K562 (cell line): Measurements from ENCODE around the gene BLOC1S4. TPM values are rescaled to one million over a fixed set of nuclear protein-coding genes. Genes with fewer than 3 reads are reported as not detected.

Experiments used
- ARHGAP35 ChIP-seq: fragments of 450-650 bp; IDR thresholded peaks from 2 replicates; pipeline ENCODE4 v1.6.1; 2018; ENCODE audit not compliant: partially characterized antibody
- ATF4 ChIP-seq: fragments of 450-650 bp; formaldehyde crosslinking; IDR thresholded peaks from 2 replicates; pipeline ENCODE4 v1.4.0; 2022; ENCODE audit warnings: mild to moderate bottlenecking, moderate library complexity
- BACH1 ChIP-seq: fragments of 200-800 bp; sonication (Bioruptor generic); IDR thresholded peaks from 2 replicates; pipeline ENCODE4 v1.6.1; 2016; ENCODE audit warnings: missing genetic modification characterization, missing compliant biosample characterization
- BRD4 ChIP-seq: fragments of 200-600 bp; sonication (generic); IDR thresholded peaks from 2 replicates; pipeline ENCODE4 v1.6.1; 2017; ENCODE audit warnings: inconsistent platforms
- CBFA2T2 ChIP-seq: fragments of 450-650 bp; conservative IDR thresholded peaks from 2 replicates; pipeline ENCODE4 v1.6.1; 2017; ENCODE audit warnings: mild to moderate bottlenecking
- CBX2 ChIP-seq: fragments of 200-600 bp; sonication (generic); IDR thresholded peaks from one replicate; pipeline ENCODE4 v1.6.1; 2012; ENCODE audit warnings: mild to moderate bottlenecking, low read length, inconsistent platforms; ENCODE audit not compliant: insufficient read depth, poor library complexity, severe bottlenecking
- ELF1 ChIP-seq: fragments of 200-800 bp; sonication (Bioruptor generic); IDR thresholded peaks from 2 replicates; pipeline ENCODE4 v1.6.1; 2016; ENCODE audit warnings: missing genetic modification characterization, missing compliant biosample characterization
- ELF2 ChIP-seq: fragments of 250-450 bp; sonication (Bioruptor Pico); IDR thresholded peaks from 2 replicates; pipeline ENCODE4 v1.5.0; 2021; ENCODE audit warnings: mild to moderate bottlenecking
- ERF ChIP-seq: fragments of 450-650 bp; formaldehyde crosslinking; IDR thresholded peaks from 2 replicates; pipeline ENCODE4 v1.4.0; 2020; ENCODE audit warnings: mild to moderate bottlenecking, mixed read lengths
- GABPB1 ChIP-seq: sonication (generic); formaldehyde crosslinking; IDR thresholded peaks from 2 replicates; pipeline ENCODE4 v1.8.0; 2022; ENCODE audit warnings: mild to moderate bottlenecking, missing genetic modification reagents
- HOXB6 ChIP-seq: fragments of 250-450 bp; sonication (Bioruptor Pico); IDR thresholded peaks from 2 replicates; pipeline ENCODE4 v1.5.1; 2022; ENCODE audit warnings: mild to moderate bottlenecking, borderline replicate concordance
- L3MBTL2 ChIP-seq: fragments of 450-650 bp; IDR thresholded peaks from 2 replicates; pipeline ENCODE4 v1.6.1; 2016; ENCODE audit warnings: mild to moderate bottlenecking, moderate library complexity
- MEIS2 ChIP-seq: fragments of 450-650 bp; IDR thresholded peaks from 2 replicates; pipeline ENCODE4 v1.6.1; 2014; ENCODE audit warnings: mild to moderate bottlenecking; ENCODE audit not compliant: partially characterized antibody
- MTF1 ChIP-seq: fragments of 250-450 bp; sonication (Bioruptor Pico); IDR thresholded peaks from 2 replicates; pipeline ENCODE4 v1.9.0; 2021; ENCODE audit warnings: moderate library complexity, mild to moderate bottlenecking, inconsistent platforms, borderline replicate concordance
- PKNOX1 ChIP-seq: fragments of 450-650 bp; IDR thresholded peaks from 2 replicates; pipeline ENCODE4 v1.6.1; 2016
- POLR3A ChIP-seq: IDR thresholded peaks from 2 replicates; pipeline ENCODE4 v1.6.1; 2011; ENCODE audit warnings: borderline replicate concordance, mild to moderate bottlenecking, moderate library complexity; ENCODE audit not compliant: insufficient read length, insufficient read depth; ENCODE audit errors: extremely low read depth
- PURB ChIP-seq: sonication (generic); formaldehyde crosslinking; IDR thresholded peaks from 2 replicates; pipeline ENCODE4 v1.9.0; 2021; ENCODE audit warnings: low read depth, mild to moderate bottlenecking, missing genetic modification reagents
- RAD51 ChIP-seq: fragments of 450-650 bp; IDR thresholded peaks from 2 replicates; pipeline ENCODE4 v1.7.1; 2016; ENCODE audit warnings: low read depth, mild to moderate bottlenecking, borderline replicate concordance
- SMAD2 ChIP-seq: fragments of 150-350 bp; IDR thresholded peaks from 2 replicates; pipeline ENCODE4 v1.6.1; 2014; ENCODE audit warnings: low read depth, mild to moderate bottlenecking, low read length
- TCF15 ChIP-seq: fragments of 250-450 bp; sonication (Bioruptor Pico); IDR thresholded peaks from 2 replicates; pipeline ENCODE4 v1.8.0; 2022; ENCODE audit warnings: moderate library complexity, mild to moderate bottlenecking, inconsistent platforms
- TCF3 ChIP-seq: sonication (generic); formaldehyde crosslinking; IDR thresholded peaks from 2 replicates; pipeline ENCODE4 v1.4.0; 2020; ENCODE audit warnings: mild to moderate bottlenecking, missing genetic modification reagents
- ZBTB12 ChIP-seq: fragments of 250-450 bp; sonication (Bioruptor Pico); IDR thresholded peaks from 2 replicates; pipeline ENCODE4 v1.4.0; 2020
- polyA plus RNA-seq, 8 experiments: library from polyadenylated mRNA; depleted of rRNA in 4 of 8; stranded (reverse) in 5 of 8; unstranded in 3 of 8; fragments of >200 nt; fragmentation: Nextera tagmentation in 2 of 8; fragmentation: Illumina TruSeq in 1 of 8; extraction: Ambion mirVana in 2 of 8; extraction: Trizol in 1 of 8; gene quantifications; 2 replicates each; pipeline versions ENCODE4 v1.2.1 to v1.2.3, GENCODE V29; 2011 to 2014; ENCODE audit warnings: inconsistent platforms in 1 of 8, missing spikeins in 1 of 8
- total RNA-seq, 7 experiments: library from RNA; depleted of rRNA in 6 of 7; stranded (reverse); fragments of >200 nt in 6 of 7; fragmentation: Illumina TruSeq in 2 of 7; extraction: Trizol in 2 of 7; gene quantifications; 2 replicates each; pipeline versions ENCODE4 v1.2.1 to v1.2.3, GENCODE V29; 2011 to 2021; ENCODE audit warnings: low replicate concordance in 1 of 7
- TF ChIP-seq, protein P1 (sequence below): fragments of 250-450 bp; sonication (Bioruptor Pico); IDR thresholded peaks from 2 replicates; pipeline ENCODE4 v1.8.0; 2022; ENCODE audit warnings: inconsistent platforms
- TF ChIP-seq, protein P2 (sequence below): sonication (generic); formaldehyde crosslinking; IDR thresholded peaks from 2 replicates; pipeline ENCODE4 v1.8.0; 2022; ENCODE audit warnings: mild to moderate bottlenecking, missing genetic modification reagents

Gene BLOC1S4
- total and polyA plus RNA-seq, 9 of the 15 experiments (the other 6 are each of a cell fraction or from before 2014, with no cell fraction given), result 3.1 to 31.6 (median 11.2) TPM

- 0 out of 2 replicates have a peak, but pooled peaks have one; percentile 29 for TF ChIP-seq TCF3 (CRISPR knock-in tag)
- peak; percentile 9; the same call in 1 of the 2 replicates for TF ChIP-seq RAD51
- TF ChIP-seq L3MBTL2, result peak; percentile 65
- no peak for TF ChIP-seq PKNOX1
- TF ChIP-seq ARHGAP35, result no peak
- no peak for TF ChIP-seq ZBTB12 (CRISPR knock-in tag)
- peak; percentile 57; the same call in 1 of the 2 replicates for TF ChIP-seq ELF1 (tag)
- no peak for TF ChIP-seq BRD4
- TF ChIP-seq MTF1, result no peak
- TF ChIP-seq ERF (CRISPR knock-in tag), result no peak
- no peak for TF ChIP-seq SMAD2
- TF ChIP-seq ELF2 (CRISPR knock-in tag), result no peak
- TF ChIP-seq GABPB1 (CRISPR knock-in tag), result 0 out of 2 replicates have a peak, but pooled peaks have one; percentile 47
- TF ChIP-seq MEIS2, result peak; percentile 50
- no peak for TF ChIP-seq CBFA2T2
- TF ChIP-seq ATF4, result no peak; the same call in 1 of the 2 replicates
- no peak for TF ChIP-seq TCF15
- no peak for TF ChIP-seq CBX2
- TF ChIP-seq, protein P1, sequence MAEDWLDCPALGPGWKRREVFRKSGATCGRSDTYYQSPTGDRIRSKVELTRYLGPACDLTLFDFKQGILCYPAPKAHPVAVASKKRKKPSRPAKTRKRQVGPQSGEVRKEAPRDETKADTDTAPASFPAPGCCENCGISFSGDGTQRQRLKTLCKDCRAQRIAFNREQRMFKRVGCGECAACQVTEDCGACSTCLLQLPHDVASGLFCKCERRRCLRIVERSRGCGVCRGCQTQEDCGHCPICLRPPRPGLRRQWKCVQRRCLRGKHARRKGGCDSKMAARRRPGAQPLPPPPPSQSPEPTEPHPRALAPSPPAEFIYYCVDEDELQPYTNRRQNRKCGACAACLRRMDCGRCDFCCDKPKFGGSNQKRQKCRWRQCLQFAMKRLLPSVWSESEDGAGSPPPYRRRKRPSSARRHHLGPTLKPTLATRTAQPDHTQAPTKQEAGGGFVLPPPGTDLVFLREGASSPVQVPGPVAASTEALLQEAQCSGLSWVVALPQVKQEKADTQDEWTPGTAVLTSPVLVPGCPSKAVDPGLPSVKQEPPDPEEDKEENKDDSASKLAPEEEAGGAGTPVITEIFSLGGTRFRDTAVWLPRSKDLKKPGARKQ (CRISPR knock-in tag), result peak; percentile 46; the same call in 1 of the 2 replicates
- TF ChIP-seq, protein P2, sequence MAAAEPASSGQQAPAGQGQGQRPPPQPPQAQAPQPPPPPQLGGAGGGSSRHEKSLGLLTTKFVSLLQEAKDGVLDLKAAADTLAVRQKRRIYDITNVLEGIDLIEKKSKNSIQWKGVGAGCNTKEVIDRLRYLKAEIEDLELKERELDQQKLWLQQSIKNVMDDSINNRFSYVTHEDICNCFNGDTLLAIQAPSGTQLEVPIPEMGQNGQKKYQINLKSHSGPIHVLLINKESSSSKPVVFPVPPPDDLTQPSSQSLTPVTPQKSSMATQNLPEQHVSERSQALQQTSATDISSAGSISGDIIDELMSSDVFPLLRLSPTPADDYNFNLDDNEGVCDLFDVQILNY (CRISPR knock-in tag), result no peak
- TF ChIP-seq PURB (CRISPR knock-in tag), result no peak
- TF ChIP-seq POLR3A, result no peak
- no peak for TF ChIP-seq HOXB6 (CRISPR knock-in tag)
- TF ChIP-seq BACH1 (tag), result no peak
These were observed 37.2 kb downstream of the BLOC1S4 start (continued) for GRCh38 chr4:6753103-6753560.
